HG02938 (cell line): Measurements from ENCODE around the gene DCDC1.

ENCODE experiments used
- ATAC-seq: cut with Tn5 transposase; IDR thresholded peaks from one replicate; pipeline ENCODE4 v1.9.1; 2021; ENCODE audit warnings: mild to moderate bottlenecking, moderate library complexity; ENCODE audit not compliant: unreplicated experiment

Gene DCDC1

DNA sequence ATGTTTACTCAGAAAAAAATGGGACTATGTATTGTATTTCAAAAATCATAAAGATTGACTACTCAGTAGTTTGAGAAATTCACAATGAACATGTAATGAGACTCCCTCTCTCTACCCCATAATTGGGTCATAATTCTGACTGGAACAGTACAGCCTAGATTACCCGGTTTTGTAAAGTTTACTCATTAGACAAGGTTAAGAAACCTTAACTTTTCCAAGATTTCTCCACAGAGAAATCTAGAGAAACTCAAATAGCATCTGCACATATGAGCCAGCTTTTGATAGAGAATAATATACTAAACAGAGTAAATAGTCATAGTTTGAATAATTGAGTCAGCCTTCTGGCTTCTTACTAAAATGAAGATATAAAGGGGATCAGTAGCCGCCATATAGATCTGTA lies 452.3 kb downstream of the DCDC1 start:
- ATAC-seq, result no peak

DNA sequence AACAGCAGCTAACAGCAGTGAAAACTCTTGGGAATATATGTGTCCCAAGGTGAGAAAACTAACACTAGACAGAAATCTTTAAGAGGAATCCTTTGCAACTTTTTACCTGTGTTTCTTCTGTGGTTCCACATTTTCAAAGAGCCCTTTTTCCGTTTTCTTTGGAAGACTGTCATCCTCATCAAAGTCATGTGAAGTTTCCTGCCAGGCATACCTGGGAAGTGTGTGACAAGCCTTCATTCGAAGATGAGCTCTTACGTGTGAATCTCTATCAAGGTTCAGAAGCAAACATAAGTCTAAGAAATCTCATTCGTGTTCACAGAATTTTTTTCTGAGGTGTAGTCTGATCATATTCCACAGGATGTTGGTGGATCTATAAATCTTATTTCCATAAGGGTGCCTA lies 452.8 kb downstream of the DCDC1 start:
- ATAC-seq, result no peak

DNA sequence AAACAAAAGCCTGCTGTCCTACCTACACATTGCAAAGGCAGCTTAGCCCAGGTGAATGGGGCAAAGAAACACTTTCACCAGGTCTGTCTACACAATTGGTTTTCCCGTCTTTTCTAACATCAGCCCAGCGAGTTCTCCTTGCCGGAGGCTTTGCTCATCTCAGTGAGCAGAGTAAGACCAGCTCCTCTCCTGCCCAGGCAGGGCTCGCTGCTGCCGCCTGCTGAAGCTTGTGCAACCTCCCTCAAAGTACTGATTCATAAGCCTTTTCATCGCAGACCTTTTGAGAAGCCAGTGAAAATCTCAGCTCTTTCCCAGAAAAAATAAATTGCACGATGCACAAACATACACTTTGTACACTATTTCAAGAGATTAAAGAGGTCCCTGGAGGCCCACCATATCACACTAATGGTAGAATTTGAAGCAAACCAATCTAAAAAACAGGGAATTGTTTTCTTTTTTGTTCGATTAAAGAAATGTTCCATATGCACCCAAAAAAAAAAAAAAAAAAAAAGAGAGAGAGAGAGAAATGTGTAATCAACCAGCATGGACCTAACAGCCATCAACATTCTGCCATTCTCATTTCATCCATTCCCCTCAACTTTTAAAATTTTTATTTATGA lies 455.3 kb downstream of the DCDC1 start:
- no peak for ATAC-seq

DNA sequence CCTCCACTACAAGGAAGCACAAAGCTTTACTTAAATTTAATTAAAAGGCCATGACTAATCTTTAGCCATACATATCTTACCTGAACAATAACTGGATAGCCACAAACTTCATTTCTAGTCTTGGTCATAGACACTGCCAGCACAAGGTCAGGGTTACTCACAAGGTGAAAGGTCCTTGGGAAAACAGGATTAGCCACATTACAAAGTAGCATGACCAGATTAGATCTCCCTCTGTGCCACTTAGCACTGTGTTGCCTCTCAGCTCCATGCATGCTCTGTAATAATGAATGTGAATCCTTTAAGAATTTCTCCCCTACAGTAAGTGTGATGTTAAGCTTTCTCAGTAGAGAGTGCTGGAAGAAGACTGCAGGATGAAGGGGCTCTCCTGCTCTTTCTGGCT lies 458.3 kb downstream of the DCDC1 start:
- no peak for ATAC-seq

DNA sequence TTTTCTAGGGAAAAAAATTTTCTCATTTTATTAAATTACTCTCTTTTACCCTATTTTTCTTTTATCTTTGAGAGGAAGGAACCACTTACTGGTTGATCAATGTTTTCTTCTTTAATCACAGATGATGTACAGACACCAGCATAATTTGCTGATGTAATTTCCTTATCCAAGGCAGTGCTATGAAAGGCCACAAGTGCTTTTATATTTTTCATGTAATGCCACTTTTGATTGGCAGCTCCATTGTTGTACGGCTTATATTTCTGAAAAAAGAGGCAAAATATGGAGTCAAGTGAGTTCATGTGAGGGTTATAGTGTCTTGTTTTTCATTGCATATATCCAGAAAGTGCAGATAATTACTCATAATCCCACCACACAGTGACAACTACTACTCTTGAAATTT lies 460.7 kb downstream of the DCDC1 start:
- no peak for ATAC-seq

DNA sequence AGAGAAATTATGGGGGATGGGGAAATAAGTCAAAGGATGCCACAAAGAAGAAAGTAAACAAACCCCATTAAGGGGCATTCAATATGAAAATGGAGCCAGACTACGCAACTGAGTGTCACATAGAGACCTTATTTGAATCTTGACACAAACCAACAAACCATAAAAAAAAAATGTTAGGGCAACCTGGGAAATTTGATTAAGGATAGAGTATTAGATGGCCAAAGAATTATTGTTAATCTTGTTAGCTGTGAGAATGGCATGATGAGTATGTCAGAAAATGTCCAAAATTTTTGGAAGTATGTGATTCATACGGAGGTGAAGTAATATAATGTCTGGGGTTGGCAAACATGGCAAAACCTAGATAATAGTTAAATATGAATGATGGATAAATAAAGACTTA lies 461.3 kb downstream of the DCDC1 start:
- no peak for ATAC-seq

DNA sequence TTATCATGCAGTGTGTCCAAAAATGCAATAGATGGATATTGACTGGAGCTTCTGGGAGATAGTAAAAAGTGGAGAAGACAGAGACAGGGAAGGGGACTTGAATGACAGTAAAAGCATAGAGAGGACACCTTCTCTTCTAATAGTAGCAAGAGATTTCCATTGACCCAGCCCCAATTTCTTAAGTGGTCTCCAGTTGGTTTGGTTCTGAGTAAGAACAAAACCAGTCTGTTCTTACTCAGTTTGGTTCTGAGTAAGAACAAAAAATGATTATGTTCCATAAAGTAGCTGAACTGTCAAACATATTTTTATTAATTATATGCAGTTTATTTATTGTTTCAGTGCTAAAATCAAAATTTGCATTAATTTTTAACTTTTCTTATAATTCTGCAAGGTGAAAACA lies 466.6 kb downstream of the DCDC1 start:
- no peak for ATAC-seq

DNA sequence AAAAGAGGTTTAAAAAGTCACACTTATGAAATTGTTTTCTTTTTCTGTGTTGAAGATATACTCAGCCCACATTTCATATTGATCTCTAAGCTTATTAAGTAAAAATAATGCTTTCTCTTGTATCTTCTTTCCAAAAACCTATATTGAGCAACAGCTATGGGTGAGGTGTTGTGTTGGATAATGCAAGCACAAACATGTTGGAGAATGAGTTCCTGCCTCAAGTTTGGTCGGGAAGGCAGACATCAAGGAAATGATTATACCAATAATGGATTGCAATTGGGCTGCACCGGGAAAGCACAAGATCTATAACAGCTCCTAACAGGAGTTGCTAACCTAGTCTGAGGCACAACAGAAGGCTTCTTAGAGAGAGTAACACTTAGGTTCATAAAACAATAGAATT lies 474.5 kb downstream of the DCDC1 start:
- ATAC-seq, result no peak

DNA sequence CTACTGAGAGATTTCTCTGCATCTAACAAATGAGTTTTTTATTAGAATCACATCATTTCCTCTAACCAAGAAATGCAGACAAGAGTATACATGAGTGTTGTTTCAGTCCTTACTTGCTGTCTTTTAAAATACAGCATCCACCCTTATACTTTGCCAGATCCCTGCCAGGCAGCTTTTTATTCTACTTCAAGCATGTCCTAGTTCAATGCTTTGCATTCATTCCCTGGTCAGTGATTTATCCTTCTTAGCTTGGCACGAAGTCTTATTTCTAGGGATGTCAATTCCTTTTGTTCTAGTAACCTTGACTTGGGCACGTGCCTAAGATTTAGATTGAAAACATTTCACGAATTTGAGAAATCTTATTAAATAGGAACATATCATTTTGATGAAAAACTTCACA lies 476.2 kb downstream of the DCDC1 start:
- no peak for ATAC-seq

DNA sequence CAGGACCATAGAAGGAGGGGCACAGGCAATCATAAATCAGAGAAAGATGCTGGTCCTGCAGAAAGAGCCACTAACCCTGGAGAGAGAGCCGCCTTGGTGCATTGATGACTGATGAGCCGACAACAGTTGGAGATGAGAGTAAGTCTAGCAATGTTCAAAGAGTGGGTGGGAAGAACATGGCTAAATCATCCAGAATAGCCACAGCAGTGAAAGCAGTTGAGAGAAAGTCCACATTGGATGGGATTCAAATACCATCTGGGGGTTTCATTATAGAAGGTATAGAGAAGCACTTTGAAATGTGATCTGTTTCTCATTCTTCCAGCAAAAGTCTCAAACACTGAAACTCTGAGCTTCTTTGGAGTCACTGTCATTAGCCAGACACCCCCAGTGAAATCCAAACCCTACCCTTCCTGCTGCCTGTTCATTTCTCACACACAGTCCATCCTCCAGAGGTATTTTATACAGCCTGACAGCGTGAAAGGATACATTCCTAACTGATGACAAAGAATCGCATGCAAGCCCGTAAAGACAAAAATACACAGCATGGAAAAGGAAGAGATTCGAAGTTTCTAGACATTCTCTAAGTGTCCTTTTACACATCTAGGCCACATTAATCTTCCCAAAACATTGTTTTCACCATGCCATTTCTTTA lies 480.3 kb downstream of the DCDC1 start:
- no peak for ATAC-seq

DNA sequence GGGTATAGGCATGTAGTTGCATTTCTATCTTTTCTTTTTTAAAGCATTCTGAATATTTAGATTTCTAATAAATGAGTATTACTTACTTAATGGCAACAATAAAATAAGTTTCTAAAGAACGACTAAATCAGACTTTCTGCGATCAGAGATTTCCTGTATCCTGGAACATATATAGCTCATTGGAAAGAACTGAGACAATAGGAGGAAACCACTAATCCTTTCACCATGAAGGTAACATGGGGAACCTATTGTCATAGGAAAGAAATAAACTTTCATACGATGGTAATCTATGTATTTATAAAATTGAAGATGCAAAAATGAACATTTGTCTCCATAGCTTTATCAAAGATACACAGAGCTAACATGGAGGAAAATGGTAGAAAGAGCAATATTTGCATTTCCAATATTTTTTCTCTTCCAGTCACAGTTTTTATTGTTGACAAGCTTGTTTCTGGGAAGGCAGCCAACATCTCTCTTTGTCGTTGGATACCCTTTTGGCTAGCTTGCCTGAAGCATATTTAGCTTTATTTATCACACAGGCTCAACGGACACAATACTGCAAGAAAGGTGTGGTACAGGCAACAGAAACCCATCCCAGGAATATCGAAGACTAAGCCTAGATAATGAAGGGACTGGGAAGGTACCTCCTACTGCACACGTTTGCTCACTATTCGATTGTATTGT lies 490.1 kb downstream of the DCDC1 start:
- ATAC-seq, result no peak

DNA sequence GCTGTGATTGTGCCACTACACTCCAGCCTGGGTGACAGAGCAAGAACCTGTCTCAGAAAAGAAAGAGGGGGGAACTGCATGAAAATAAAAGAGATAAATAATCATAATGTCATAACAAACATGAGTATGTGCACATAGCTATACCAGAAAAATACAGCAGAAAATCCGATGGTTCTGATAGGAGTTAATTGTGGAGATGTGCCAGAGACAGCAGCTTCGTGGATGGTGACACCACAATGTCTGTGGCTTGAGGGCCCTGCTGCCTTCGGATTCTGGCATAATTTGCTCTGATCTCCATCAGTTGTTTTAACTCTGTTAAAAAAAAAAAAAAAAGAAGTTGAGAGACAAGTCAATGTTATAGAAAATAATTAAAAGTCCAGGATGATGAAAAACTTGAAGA lies 491.1 kb downstream of the DCDC1 start:
- ATAC-seq, result no peak

DNA sequence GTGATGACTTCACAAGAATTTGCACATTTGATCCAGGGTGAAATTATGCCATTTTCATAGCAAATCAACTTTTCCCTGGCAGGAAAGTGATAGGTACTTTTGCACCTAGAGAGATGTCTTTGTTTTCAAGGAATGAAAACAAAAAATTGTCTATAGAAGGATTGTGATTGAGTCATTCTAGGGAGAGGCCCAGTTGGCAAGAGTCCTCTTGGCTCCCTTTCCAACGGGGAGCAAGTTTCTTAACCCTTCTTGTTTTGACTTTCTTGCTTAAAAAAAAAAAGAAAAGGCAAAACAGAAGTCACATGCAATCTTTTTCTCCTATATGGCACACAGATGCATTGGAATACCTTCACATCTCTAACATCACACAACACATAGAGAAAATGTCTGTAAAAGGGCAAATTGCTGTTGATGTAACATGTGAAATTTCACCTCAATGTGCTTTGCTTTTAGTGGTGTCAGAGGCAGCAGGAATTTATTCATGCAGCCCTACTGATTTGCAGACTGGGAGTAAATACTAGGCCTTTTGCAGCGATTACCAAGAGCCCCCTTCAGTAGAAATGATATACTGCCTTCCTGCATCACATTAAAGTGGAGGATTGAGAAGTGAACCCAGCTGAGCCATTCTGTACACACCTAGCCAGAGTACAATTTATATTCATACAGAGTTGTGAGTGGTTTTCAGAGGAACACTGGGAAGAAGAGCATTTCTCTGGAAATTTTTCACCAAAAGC lies 492.7 kb downstream of the DCDC1 start:
- no peak for ATAC-seq

DNA sequence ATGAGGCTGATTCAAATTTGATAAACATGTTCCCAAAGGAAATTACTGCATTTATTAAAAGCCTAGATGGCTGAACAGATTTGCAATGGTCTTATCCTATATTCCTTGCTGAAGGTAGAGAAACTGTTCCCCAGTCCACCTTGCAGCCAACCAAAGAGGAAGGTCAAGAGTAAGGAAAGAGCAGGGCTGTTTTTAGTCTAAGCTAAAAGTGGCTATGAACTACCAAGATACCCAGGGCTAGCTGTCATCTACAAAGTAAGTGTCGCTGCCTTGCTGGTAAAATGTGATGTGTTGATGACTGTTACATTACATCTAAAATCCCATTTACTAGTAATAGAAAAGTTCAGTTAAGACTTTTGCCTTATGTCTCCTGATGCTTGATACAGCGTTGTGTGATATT lies 493.3 kb downstream of the DCDC1 start:
- ATAC-seq, result no peak

DNA sequence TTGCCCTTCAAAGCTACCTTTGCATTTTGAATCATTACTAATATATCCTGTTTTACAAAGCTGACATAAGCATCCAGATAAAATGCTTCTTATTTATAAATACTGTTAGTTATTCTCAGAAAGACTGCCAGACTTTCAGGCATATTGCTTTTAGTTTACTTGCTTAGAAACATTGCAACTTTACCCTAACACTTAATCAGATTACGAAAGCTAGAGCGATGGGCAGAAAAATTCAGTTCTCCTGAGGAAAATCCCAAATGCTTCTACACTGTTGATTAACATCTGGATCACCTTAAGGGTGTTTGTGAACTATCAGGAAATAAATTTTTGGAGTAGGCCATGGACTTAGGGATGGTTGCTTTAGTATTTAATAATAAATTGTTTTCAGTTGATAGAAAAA lies 493.7 kb downstream of the DCDC1 start:
- ATAC-seq, result no peak

DNA sequence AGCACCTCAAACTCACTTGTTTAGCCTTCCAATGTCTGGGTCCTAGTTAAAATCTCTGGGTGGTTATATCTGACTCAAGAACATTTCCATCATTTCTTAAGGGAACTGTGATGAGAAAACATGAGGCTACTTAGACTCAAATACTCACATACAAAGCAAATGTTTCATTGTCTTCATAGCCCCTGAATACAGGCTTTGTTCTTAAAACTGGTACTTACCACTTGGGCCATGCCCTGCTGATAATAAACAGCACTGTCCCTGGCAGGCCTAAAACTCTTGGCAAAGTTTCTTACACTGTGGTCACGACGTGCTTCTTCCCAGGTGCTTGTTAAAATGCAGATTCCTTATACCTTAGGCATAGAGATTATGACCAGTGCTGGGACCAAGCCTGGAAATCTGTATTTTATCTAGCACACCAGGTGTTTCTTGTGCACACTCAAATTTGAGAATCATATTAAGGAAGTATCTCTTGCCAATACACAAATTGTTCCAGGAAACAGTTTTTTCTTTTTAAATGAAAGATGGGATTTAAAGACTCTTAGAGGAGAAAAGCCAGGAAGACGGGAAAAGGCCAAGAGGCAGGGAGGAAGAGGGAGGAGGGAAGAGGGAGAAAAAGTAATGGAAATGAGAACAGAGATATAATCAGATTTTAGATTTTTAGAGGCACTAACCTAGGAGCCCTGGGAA lies 495.5 kb downstream of the DCDC1 start:
- no peak for ATAC-seq

DNA sequence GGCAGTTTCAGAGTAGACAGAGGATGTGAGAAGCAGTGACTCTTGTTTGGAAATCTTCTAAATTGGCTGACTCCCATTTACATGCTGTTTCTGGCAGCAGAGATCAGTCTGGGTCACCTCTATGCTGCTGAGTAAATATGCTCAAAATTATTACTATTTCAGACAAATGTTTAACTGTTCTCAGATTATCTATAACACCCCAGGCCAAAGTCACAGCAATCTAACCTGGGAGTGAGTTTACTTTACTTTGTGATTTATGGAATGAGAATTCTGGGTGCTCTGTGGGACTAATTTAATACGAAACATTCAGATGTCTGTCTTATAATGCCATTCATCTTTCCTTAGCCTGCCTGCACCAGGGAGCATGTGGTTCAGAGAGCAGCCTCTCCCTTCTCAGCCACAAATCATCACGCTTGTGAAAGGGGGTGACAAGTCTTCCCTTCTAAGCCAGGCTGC lies 500.9 kb downstream of the DCDC1 start:
- no peak for ATAC-seq

DNA sequence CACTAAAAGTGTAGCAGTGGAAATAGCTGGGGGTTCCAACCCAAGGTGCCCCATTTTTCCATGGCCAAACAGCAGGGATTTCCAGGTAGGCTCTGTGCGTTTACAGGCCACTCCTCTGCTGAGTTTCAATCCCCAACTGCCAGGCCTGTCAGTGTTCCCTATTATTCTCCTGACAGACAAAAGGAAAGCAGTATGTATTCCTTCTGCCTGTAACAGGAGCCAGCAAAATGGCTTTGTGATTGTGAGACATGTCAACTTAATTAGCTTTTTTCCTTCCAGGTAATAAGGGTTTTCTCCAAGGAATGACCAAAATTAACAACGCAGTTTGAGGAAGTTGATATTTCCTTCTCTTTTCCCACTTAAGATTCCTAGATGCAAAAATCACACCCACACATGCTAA lies 506.3 kb downstream of the DCDC1 start:
- ATAC-seq, result no peak

DNA sequence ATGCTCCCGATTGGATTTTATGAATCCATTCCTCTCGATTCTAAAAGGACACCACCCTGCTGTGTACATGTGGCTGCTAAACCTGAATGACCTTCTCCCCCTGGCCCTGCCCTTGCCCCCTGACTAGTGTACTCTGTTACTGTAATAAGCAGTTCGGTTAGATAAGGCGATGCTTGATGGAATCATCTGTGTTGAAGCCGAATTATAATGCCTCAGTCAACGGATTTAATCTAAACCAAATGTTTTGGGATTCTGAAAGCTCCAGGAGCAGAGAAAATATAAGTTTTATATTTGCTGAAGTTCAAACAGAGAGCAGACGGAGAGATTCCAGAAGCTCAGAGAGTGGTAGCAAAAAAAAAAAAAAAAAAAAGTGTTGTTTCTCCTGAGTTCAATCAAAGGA lies 508.0 kb downstream of the DCDC1 start:
- ATAC-seq, result no peak

DNA sequence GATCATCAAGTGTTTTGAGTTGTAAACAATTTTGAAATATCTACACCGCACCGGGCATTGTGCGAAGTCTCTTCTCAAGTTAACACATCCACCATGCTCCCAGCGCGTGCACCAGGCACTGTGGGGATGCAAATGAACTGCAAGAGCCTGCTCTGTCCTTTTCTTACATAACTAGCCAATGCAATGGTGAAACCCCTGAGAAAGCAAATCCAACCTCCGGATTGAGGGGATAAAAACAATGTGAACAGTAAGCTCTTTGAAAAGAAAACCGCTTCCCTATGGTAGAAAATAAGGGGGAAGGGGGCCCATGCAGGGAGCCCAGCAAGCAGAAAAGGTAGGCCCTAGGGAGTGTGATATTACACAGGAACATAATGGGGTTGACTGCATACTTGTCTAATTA lies 508.5 kb downstream of the DCDC1 start:
- no peak for ATAC-seq

DNA sequence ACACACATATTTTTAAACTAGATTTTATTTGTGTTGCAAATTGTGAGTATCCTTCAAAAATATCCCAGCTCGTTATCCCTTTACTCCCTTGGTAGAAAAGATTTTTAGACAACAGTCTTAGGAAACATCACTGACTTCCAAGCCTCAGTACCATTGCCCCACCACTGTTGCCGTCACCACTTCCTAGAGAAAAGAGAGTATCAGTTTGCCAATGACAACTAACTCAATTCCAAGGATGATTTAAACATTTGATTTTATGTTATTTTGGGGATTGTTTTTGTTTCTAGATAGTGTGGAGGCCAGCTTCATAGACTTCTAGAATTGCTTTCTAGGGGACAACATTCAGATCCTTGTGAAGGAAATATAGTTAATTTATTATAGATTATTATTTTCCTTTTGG lies 509.4 kb downstream of the DCDC1 start:
- ATAC-seq, result no peak
